GM13976 (cell line): Measurements from ENCODE around the gene SLC22A23.

ENCODE experiments used
- DNase-seq: peaks from one replicate; pipeline ENCODE4 v3.0.0; 2012; ENCODE audit warnings: low spot score
- in situ Hi-C: fragments of 300-500 bp; cut with MboI; formaldehyde crosslinking; loops from one replicate; pipeline ENCODE4 v1.12.0; 2022; ENCODE audit warnings: low sequenced_read_pairs, mixed read lengths, inconsistent platforms; ENCODE audit not compliant: unreplicated experiment
- TF ChIP-seq, protein P1 (sequence below): IDR thresholded peaks from 2 replicates; pipeline ENCODE4 v1.5.1; 2012; ENCODE audit warnings: borderline replicate concordance, mild to moderate bottlenecking; ENCODE audit not compliant: insufficient read depth; ENCODE audit errors: extremely low read depth, missing control alignments, control extremely low read depth

Gene SLC22A23

DNA sequence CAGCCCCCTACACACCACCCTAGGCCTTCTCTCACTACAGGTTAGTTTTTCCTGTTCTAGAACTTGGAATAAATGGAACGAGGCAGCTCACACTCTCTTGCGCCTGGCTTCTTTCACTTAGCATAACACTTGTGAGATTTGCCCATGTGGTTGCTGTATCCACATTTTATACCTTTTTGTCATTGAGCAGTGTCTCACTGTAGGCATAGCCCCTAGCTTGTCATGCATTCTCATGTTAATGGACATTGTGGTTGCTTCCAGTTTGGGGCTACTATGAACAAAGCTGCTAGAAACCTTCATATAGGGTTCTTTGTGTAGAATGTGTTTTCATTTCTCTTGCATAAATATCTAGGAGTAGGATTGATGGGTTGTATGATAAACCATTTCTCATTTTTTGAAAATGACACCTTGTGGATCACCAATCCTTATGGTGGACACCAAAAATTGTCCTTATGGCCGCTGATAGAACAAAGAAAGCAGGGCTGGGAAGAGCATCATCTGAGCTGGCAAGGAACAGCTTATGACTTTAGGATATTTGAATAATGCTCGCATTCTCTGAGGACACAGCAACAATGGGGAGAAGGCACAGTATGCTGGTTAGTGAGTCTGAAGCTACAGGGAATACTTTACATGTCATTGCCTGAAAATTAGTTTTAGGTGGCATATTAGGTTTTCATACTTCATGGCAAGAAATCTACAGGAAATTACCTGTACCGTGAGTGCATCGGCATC is 9.8 kb upstream of the SLC22A23 start:
- TF ChIP-seq, protein P1, sequence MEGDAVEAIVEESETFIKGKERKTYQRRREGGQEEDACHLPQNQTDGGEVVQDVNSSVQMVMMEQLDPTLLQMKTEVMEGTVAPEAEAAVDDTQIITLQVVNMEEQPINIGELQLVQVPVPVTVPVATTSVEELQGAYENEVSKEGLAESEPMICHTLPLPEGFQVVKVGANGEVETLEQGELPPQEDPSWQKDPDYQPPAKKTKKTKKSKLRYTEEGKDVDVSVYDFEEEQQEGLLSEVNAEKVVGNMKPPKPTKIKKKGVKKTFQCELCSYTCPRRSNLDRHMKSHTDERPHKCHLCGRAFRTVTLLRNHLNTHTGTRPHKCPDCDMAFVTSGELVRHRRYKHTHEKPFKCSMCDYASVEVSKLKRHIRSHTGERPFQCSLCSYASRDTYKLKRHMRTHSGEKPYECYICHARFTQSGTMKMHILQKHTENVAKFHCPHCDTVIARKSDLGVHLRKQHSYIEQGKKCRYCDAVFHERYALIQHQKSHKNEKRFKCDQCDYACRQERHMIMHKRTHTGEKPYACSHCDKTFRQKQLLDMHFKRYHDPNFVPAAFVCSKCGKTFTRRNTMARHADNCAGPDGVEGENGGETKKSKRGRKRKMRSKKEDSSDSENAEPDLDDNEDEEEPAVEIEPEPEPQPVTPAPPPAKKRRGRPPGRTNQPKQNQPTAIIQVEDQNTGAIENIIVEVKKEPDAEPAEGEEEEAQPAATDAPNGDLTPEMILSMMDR, result no peak
- in situ Hi-C loops, result loop anchor here (25.0 kb wide), 1 partner anchor 179 kb away; no protein-coding TSS in a partner anchor

GRCh38 chr6:3460253-3460652 is 3.4 kb upstream of the SLC22A23 start:
- no peak for DNase-seq
- in situ Hi-C loops, result loop anchor here (25.0 kb wide), 1 partner anchor 173 kb away; no protein-coding TSS in a partner anchor
- TF ChIP-seq, protein P1, result no peak

More for the DNA sequence above, 9.8 kb upstream of the SLC22A23 start:
- DNase-seq, result no peak

DNA sequence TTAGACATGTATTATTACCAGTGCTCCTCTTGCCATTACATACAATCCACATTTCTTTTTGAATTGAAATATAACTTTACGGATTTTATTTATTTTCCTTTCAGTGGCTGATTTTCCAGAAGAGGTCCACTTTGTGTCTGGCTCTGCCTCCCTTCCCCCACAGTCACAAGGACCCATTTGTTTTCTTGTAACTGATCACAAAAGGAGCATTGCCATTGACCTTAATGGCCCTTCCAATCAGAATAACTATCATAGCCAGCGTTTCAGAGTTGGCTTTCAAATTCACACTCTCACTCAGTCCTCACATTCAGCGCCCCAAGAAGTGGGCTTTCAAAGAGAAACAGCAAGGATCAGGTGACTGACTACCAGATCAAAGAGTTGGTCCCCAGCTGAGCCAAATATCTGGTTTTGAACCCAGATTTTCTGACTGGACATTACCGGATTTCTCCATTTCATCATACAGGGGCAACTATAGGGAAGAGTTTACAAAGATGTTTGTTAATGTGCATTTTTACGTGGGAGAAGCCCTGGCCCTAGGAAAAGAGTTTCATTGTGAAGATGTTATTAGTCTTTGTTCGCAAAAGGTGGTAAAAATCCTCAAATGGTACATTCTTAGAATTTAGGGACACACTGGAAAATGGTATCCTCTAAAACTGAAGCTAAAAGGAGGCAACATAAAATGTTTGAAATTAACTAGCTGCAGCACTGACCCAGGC is 2.0 kb upstream of the SLC22A23 start:
- in situ Hi-C loops, result loop anchor here (25.0 kb wide), 1 partner anchor 172 kb away; no protein-coding TSS in a partner anchor
- TF ChIP-seq, protein P1, result no peak
- DNase-seq, result no peak

- in situ Hi-C loops, result loop anchor here (25.0 kb wide), 1 partner anchor 171 kb away; no protein-coding TSS in a partner anchor
- TF ChIP-seq, protein P1, result no peak
- DNase-seq, result no peak
Measured at GRCh38 chr6:3457710-3458602, 1.1 kb upstream of the SLC22A23 start.

DNA sequence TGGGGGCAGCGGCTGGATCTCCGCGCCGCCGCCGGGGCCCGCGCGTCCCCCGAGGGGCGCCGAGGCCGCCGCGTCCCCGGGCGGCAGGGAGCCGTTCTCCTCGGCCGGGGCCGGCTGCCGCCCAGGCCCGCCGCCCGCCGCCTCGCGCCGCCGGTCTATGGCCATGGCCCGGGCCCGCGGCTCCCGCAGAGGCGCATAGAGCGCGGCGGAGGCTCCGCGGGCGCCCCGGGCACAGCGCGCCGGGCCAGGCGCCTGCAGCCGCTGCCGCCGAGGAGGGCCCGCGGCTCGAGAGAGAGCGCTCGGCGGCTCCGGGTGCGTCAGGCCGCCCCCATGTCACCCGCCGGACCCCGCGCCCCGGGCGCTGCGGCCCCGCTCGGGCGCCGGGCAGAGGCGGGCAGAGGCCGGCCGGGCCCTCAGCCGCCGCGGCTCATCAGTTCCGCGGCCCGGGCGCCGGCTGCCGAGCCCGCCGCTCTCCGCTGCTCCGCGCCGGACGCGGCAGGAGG is 404 bp downstream of the SLC22A23 start:
- TF ChIP-seq, protein P1, result no peak
- in situ Hi-C loops, result loop anchor here (25.0 kb wide), 1 partner anchor 169 kb away; no protein-coding TSS in a partner anchor
- peak; percentile 66 for DNase-seq

- in situ Hi-C loops, result loop anchor here (25.0 kb wide), 1 partner anchor 168 kb away; no protein-coding TSS in a partner anchor
- TF ChIP-seq, protein P1, result no peak
Measured at GRCh38 chr6:3455569-3456394, 1.1 kb downstream of the SLC22A23 start.

More at GRCh38 chr6:3455569-3456394, 1.1 kb downstream of the SLC22A23 start:
- peak; percentile 48 for DNase-seq
